HepG2 (cell line): ENCODE results near the gene HDGFL3. TPM values are rescaled to one million over a fixed set of nuclear protein-coding genes. Genes with fewer than 3 reads are reported as not detected.

Source experiments
- ATAC-seq: fragments of 200-7000 bp; cut with Tn5 transposase; 3 replicates; pipeline ENCODE4 v1.9.1; 2020; ENCODE audit warnings: mild to moderate bottlenecking, moderate library complexity
- BruUV-seq: library from RNA; stranded (reverse); fragments of 400-500 nt; replicated peaks from 2 replicates; lab custom pipeline; 2021; lab: Mats Ljungman, UMichigan
- CTCF ChIA-PET: fragments of 300-600 bp; formaldehyde crosslinking; extraction: SDS; loops from one replicate; lab custom pipeline; 2021; ENCODE audit warnings: low total read pairs, inconsistent platforms, low intra/inter-chr PET ratio; lab: Yijun Ruan, JAX
- POLR2A ChIA-PET: fragments of 350-600 bp; sonication (Branson Sonifier 250); formaldehyde crosslinking; loops from one replicate; lab custom pipeline; 2020; ENCODE audit warnings: antibody characterized with exemption, inconsistent platforms; lab: Yijun Ruan, JAX
- DNase-seq: peaks from one replicate; pipeline ENCODE4 v3.0.0-alpha.2; 2015; ENCODE audit warnings: low spot score
- FAIRE-seq: peaks from 3 replicates; lab custom pipeline; 2011; peaks lifted over from hg19 to GRCh38; lab: Jason Lieb, UNC
- H2AFZ ChIP-seq: one replicate; pipeline ENCODE4 v1.6.1; 2011; ENCODE audit warnings: low read length, inconsistent platforms
- H3K27ac ChIP-seq: fragments of 300-600 bp; 3 replicates; pipeline ENCODE4 v1.8.0; 2011; ENCODE audit warnings: mixed run types, mild to moderate bottlenecking, mixed read lengths, low read length, inconsistent platforms; ENCODE audit not compliant: insufficient read depth; ENCODE audit errors: extremely low read length
- H3K27me3 ChIP-seq, 2 experiments: fragments of 200-600 bp in 1 of 2; 2 replicates in 1 of 2; 3 replicates in 1 of 2; pipeline versions ENCODE4 v1.6.0 to v1.8.0; 2011; ENCODE audit warnings: low read length in 2 of 2, mild to moderate bottlenecking in 2 of 2, moderate library complexity in 2 of 2, inconsistent platforms in 1 of 2; ENCODE audit not compliant: insufficient read depth in 2 of 2, control insufficient read depth in 1 of 2
- H3K36me3 ChIP-seq, 2 experiments: fragments of 200-600 bp in 1 of 2; replicated peaks in 1 of 2; 2 replicates in 1 of 2; 3 replicates in 1 of 2; pipeline versions ENCODE4 v1.5.1 to v1.8.0; 2011; ENCODE audit warnings: low read length in 2 of 2, inconsistent platforms in 1 of 2; ENCODE audit not compliant: insufficient read depth in 2 of 2, control insufficient read depth in 1 of 2
- H3K4me1 ChIP-seq: 2 replicates; pipeline ENCODE4 v1.5.1; 2012; ENCODE audit warnings: low read length, inconsistent platforms; ENCODE audit not compliant: insufficient read depth
- H3K4me2 ChIP-seq: 2 replicates; pipeline ENCODE4 v1.6.0; 2011; ENCODE audit warnings: low read depth, low read length, inconsistent platforms
- H3K4me3 ChIP-seq, 3 experiments: fragments of 200-600 bp in 1 of 3; sonication (generic), shearing (Covaris generic) in 1 of 3; replicated peaks in 1 of 3; 2 replicates each; pipeline ENCODE4 v1.5.1; 2011 to 2016; ENCODE audit warnings: low read length in 3 of 3, inconsistent platforms in 2 of 3, low read depth in 2 of 3, mild to moderate bottlenecking in 2 of 3, control low read depth in 1 of 3, mixed read lengths in 1 of 3; ENCODE audit not compliant: insufficient read depth in 1 of 3
- H3K79me2 ChIP-seq: one replicate; pipeline ENCODE4 v1.6.1; 2011; ENCODE audit warnings: low read length, inconsistent platforms; ENCODE audit not compliant: insufficient read depth
- H3K9ac ChIP-seq: 2 replicates; pipeline ENCODE4 v1.6.0; 2011; ENCODE audit warnings: mild to moderate bottlenecking, low read depth, low read length, inconsistent platforms; ENCODE audit not compliant: insufficient read depth
- H3K9me3 ChIP-seq: 2 replicates; pipeline ENCODE4 v1.5.1; 2012; ENCODE audit warnings: mild to moderate bottlenecking, low read length
- H4K20me1 ChIP-seq: 2 replicates; pipeline ENCODE4 v1.6.0; 2011; ENCODE audit warnings: inconsistent platforms, mild to moderate bottlenecking, low read length, moderate library complexity; ENCODE audit not compliant: insufficient read depth
- NCOA1 ChIP-seq: sonication (generic); formaldehyde crosslinking; IDR thresholded peaks from 2 replicates; pipeline ENCODE4 v1.9.0; 2021; ENCODE audit warnings: missing genetic modification reagents
- REL ChIP-seq: sonication (generic); formaldehyde crosslinking; conservative IDR thresholded peaks from 2 replicates; pipeline ENCODE4 v1.8.0; 2022; ENCODE audit warnings: mild to moderate bottlenecking, missing genetic modification reagents, moderate library complexity
- SETDB1 ChIP-seq: sonication (generic); formaldehyde crosslinking; IDR thresholded peaks from 2 replicates; pipeline ENCODE4 v1.5.1; 2020; ENCODE audit warnings: missing genetic modification reagents, mild to moderate bottlenecking, borderline replicate concordance
- ZNF207 ChIP-seq: fragments of 450-650 bp; IDR thresholded peaks from 2 replicates; pipeline ENCODE4 v1.6.1; 2016; ENCODE audit warnings: antibody characterized with exemption, borderline replicate concordance
- ZNF782 ChIP-seq: sonication (generic); formaldehyde crosslinking; IDR thresholded peaks from 2 replicates; pipeline ENCODE4 v1.4.0; 2020; ENCODE audit warnings: missing genetic modification reagents, mild to moderate bottlenecking, borderline replicate concordance
- WGBS: methylation state at CpG from one replicate; pipeline ENCODE4 v1.1.6; 2017; ENCODE audit warnings: low lambda C conversion rate; 5-methylcytosine and 5-hydroxymethylcytosine counted together
- in situ Hi-C: cut with HindIII; loops from 2 replicates; pipeline ENCODE4 v1.10.0; 2017; ENCODE audit warnings: low pct_unique_long_range_greater_than_20kb; ENCODE audit not compliant: extremely low pct_ligation_motif_present
- intact Hi-C: fragments of 100-400 bp; cut with micrococcal nuclease; formaldehyde crosslinking; loops from one replicate; pipeline ENCODE4 v1.10.0; 2022; ENCODE audit not compliant: unreplicated experiment
- polyA plus RNA-seq, 8 experiments: library from polyadenylated mRNA; depleted of rRNA in 3 of 8; stranded (reverse) in 7 of 8; unstranded in 1 of 8; fragments of >200 nt; fragmentation: Illumina TruSeq in 4 of 8; extraction: Trizol in 4 of 8; gene quantifications; 2 replicates each; pipeline versions ENCODE4 v1.2.1 to v1.2.3, GENCODE V29; 2011 to 2016; ENCODE audit warnings: low read depth in 4 of 8, missing spikeins in 1 of 8, mixed read lengths in 1 of 8; ENCODE audit not compliant: insufficient read depth in 1 of 8
- total RNA-seq, 5 experiments: library from RNA; depleted of rRNA; stranded (reverse); fragments of >200 nt; fragmentation: Illumina TruSeq; extraction: Trizol; gene quantifications; 2 replicates each; pipeline ENCODE4 v1.2.3, GENCODE V29; 2016; ENCODE audit warnings: low read depth in 1 of 5
- TF ChIP-seq, protein P1 (sequence below): sonication (generic); formaldehyde crosslinking; IDR thresholded peaks from 2 replicates; pipeline ENCODE4 v1.4.0; 2020; ENCODE audit warnings: missing genetic modification reagents
- TF ChIP-seq, protein P2 (sequence below): sonication (generic); formaldehyde crosslinking; IDR thresholded peaks from 2 replicates; pipeline ENCODE4 v1.5.0; 2020; ENCODE audit warnings: mild to moderate bottlenecking, missing genetic modification reagents, borderline replicate concordance

Gene HDGFL3
- total and polyA plus RNA-seq, 2 of the 13 experiments (the other 11 are each of a cell fraction or from before 2014, with no cell fraction given), result 0.07 to 0.09 TPM

DNA sequence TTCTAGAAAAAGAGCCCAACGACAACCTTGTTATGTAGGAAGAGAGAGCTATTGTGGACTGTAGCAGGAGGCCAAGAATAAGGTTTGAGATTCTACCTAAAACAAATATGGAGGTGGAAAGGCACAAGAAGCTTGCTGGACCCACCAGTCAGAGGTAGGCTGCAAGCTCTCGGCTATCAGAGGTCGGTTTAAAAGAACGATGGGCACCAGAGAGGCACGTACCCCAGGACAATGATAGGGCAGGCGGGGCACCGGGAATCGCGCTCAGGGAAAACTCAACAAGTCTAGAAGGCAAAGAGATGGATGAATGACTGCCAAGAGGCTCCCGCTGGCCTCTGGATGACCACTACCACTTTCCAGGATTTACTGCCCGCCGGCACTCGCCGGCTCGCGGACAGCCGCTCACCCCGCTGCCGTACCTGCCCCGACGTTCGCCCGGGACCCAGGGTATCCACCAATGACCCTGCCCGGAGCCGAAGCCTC, 1.1 kb downstream of the HDGFL3 start:
- DNase-seq (no peak), FAIRE-seq (no peak), ATAC-seq (no peak)
- Histone ChIP-seq H3K4me3 (no peak overlapping the region), H3K9ac (no peak overlapping the region), H3K9me3 (no peaks in the 10 kb centered on the region), H3K4me1 (no peaks in the 10 kb centered on the region), H3K4me2 (no peak overlapping the region), H3K36me3 (no peaks in the 10 kb centered on the region), H4K20me1 (no peaks in the 10 kb centered on the region), H3K27ac (no peak overlapping the region), H2AFZ (no peak overlapping the region), H3K79me2 (no peaks in the 10 kb centered on the region), H3K27me3 (peaks cover 3 to 35% of the 10 kb centered on the region in 2 experiments; a peak in 4 of 5 replicates)
- 79% methylated on average over 10 of the region's 25 CpGs for WGBS
- ChIA-PET POLR2A (no interaction called here), CTCF (no interaction called here)
- in situ Hi-C loops (no loop called here), intact Hi-C loops (loop anchor here (5.0 kb wide), 1 partner anchor 139 kb away; the partner anchor contains the start of gene BTBD1)
- no TSS peak for BruUV-seq
- TF ChIP-seq ZNF782 (CRISPR knock-in tag), result no peak
- no peak for TF ChIP-seq REL (CRISPR knock-in tag)
- no peak for TF ChIP-seq SETDB1 (CRISPR knock-in tag)
- no peak for TF ChIP-seq NCOA1 (CRISPR knock-in tag)

DNA sequence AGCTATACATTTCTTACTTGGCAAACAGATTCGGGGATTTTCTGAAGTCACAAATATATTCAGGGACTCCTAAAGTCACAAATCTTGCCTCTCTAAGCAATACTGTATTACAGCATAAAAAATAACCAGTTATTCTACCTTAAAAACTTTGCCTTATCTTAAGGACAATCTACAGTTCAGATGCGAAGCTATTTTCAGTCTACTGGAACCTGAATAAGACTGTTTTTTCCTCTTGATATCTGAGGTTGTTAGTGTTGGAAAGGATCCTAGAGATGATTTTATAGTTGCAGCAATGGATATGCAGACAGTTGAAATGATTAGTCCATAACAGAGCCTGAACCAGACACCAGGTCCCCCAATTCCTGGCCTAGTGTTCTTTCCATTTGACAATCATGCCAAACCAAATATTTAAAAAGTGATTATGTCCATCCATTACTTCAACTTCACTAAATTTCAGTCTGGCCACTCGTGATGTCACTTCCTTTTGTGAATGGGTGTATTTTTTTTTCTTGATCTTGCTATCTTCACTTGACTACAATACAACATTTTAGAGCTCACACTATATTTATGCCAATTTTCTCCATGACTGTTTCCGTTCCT, 1.8 kb downstream of the HDGFL3 start:
- intact Hi-C loops (loop anchor here (5.0 kb wide), 1 partner anchor 139 kb away; the partner anchor contains the start of gene BTBD1), in situ Hi-C loops (no loop called here)
- no peak for DNase-seq
- 36% methylated on average over 4 of the region's 4 CpGs for WGBS
- Histone ChIP-seq H3K27ac (no peak overlapping the region), H3K79me2 (no peaks in the 10 kb centered on the region), H3K4me1 (no peaks in the 10 kb centered on the region), H3K9ac (no peak overlapping the region), H3K36me3 (no peaks in the 10 kb centered on the region), H4K20me1 (no peaks in the 10 kb centered on the region), H2AFZ (no peak overlapping the region), H3K9me3 (no peaks in the 10 kb centered on the region), H3K4me2 (no peak overlapping the region), H3K27me3 (peaks cover 3 to 35% of the 10 kb centered on the region in 2 experiments; a peak in 4 of 5 replicates), H3K4me3 (no peak overlapping the region)
- no peak for FAIRE-seq
- ChIA-PET POLR2A (no interaction called here), CTCF (no interaction called here)
- BruUV-seq, result no TSS peak
- ATAC-seq, result no peak
- no peak for TF ChIP-seq ZNF207
- TF ChIP-seq, protein P1, sequence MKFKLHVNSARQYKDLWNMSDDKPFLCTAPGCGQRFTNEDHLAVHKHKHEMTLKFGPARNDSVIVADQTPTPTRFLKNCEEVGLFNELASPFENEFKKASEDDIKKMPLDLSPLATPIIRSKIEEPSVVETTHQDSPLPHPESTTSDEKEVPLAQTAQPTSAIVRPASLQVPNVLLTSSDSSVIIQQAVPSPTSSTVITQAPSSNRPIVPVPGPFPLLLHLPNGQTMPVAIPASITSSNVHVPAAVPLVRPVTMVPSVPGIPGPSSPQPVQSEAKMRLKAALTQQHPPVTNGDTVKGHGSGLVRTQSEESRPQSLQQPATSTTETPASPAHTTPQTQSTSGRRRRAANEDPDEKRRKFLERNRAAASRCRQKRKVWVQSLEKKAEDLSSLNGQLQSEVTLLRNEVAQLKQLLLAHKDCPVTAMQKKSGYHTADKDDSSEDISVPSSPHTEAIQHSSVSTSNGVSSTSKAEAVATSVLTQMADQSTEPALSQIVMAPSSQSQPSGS (CRISPR knock-in tag), result no peak
- TF ChIP-seq, protein P2, sequence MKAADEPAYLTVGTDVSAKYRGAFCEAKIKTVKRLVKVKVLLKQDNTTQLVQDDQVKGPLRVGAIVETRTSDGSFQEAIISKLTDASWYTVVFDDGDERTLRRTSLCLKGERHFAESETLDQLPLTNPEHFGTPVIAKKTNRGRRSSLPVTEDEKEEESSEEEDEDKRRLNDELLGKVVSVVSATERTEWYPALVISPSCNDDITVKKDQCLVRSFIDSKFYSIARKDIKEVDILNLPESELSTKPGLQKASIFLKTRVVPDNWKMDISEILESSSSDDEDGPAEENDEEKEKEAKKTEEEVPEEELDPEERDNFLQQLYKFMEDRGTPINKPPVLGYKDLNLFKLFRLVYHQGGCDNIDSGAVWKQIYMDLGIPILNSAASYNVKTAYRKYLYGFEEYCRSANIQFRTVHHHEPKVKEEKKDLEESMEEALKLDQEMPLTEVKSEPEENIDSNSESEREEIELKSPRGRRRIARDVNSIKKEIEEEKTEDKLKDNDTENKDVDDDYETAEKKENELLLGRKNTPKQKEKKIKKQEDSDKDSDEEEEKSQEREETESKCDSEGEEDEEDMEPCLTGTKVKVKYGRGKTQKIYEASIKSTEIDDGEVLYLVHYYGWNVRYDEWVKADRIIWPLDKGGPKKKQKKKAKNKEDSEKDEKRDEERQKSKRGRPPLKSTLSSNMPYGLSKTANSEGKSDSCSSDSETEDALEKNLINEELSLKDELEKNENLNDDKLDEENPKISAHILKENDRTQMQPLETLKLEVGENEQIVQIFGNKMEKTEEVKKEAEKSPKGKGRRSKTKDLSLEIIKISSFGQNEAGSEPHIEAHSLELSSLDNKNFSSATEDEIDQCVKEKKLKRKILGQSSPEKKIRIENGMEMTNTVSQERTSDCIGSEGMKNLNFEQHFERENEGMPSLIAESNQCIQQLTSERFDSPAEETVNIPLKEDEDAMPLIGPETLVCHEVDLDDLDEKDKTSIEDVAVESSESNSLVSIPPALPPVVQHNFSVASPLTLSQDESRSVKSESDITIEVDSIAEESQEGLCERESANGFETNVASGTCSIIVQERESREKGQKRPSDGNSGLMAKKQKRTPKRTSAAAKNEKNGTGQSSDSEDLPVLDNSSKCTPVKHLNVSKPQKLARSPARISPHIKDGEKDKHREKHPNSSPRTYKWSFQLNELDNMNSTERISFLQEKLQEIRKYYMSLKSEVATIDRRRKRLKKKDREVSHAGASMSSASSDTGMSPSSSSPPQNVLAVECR (CRISPR knock-in tag), result no peak
